Endothelial cell of umbilical vein (primary cell): ENCODE measurements around the gene KSR1. TPM values are rescaled to one million over a fixed set of nuclear protein-coding genes. Genes with fewer than 3 reads are reported as not detected.

Source experiments
- BruUV-seq: library from RNA; stranded (reverse); fragments of 400-500 nt; replicated peaks from 2 replicates; lab custom pipeline; 2021; lab: Mats Ljungman, UMichigan
- CTCF ChIA-PET: fragments of 300-600, 350-600 bp; sonication (Branson Sonifier 250); formaldehyde crosslinking; loops from one replicate; lab custom pipeline; 2021; ENCODE audit warnings: antibody characterized with exemption, inconsistent platforms; lab: Charles Lee
- POLR2A ChIA-PET: fragments of 300-600, 350-600 bp; sonication (Branson Sonifier 250); formaldehyde crosslinking; loops from one replicate; lab custom pipeline; 2021; ENCODE audit warnings: antibody characterized with exemption, inconsistent platforms; lab: Charles Lee
- DNase-seq: peaks from one replicate; pipeline ENCODE4 v3.0.0-alpha.2; 2011; ENCODE audit warnings: low read depth, low spot score
- FAIRE-seq: peaks from 2 replicates; lab custom pipeline; 2011; peaks lifted over from hg19 to GRCh38; lab: Jason Lieb, UNC
- H2AFZ ChIP-seq: 2 replicates; pipeline ENCODE4 v1.6.0; 2012; ENCODE audit warnings: low read depth, low read length, control low read depth, inconsistent platforms
- H3K27ac ChIP-seq: 2 replicates; pipeline ENCODE4 v1.5.1; 2011; ENCODE audit warnings: low read depth, mild to moderate bottlenecking, control low read depth, low read length, moderate library complexity; ENCODE audit not compliant: insufficient read depth
- H3K27me3 ChIP-seq, 2 experiments: 2 replicates each; pipeline versions ENCODE4 v1.6.0 to v1.6.1; 2011; ENCODE audit warnings: low read length in 2 of 2, mixed read lengths in 1 of 2; ENCODE audit not compliant: control insufficient read depth in 2 of 2, insufficient read depth in 2 of 2
- H3K36me3 ChIP-seq, 2 experiments: 2 replicates in 1 of 2; 3 replicates in 1 of 2; pipeline ENCODE4 v1.5.1; 2011; ENCODE audit warnings: low read length in 2 of 2, mild to moderate bottlenecking in 1 of 2, moderate library complexity in 1 of 2; ENCODE audit not compliant: control insufficient read depth in 2 of 2, insufficient read depth in 2 of 2; ENCODE audit errors: extremely low read depth in 1 of 2
- H3K4me1 ChIP-seq: 3 replicates; pipeline ENCODE4 v1.5.1; 2011; ENCODE audit warnings: mild to moderate bottlenecking, low read length; ENCODE audit not compliant: control insufficient read depth, insufficient read depth; ENCODE audit errors: extremely low read depth
- H3K4me2 ChIP-seq: 2 replicates; pipeline ENCODE4 v1.6.1; 2011; ENCODE audit warnings: low read length, control low read depth, mixed read lengths; ENCODE audit not compliant: insufficient read depth
- H3K4me3 ChIP-seq, 3 experiments: fragments of 200-600 bp in 1 of 3; sonication (generic), shearing (Covaris generic) in 1 of 3; replicated peaks in 1 of 3; 2 replicates each; pipeline ENCODE4 v1.5.1; 2011 to 2016; ENCODE audit warnings: control low read depth in 3 of 3, low read length in 3 of 3, mild to moderate bottlenecking in 2 of 3, inconsistent platforms in 1 of 3, low read depth in 1 of 3, moderate library complexity in 1 of 3; ENCODE audit not compliant: insufficient read depth in 1 of 3
- H3K79me2 ChIP-seq: 2 replicates; pipeline ENCODE4 v1.6.0; 2012; ENCODE audit warnings: low read length, inconsistent platforms; ENCODE audit not compliant: control insufficient read depth, insufficient read depth
- H3K9ac ChIP-seq: replicated peaks from 2 replicates; pipeline ENCODE3; 2011; ENCODE audit warnings: low read length, control low read depth; ENCODE audit not compliant: insufficient read depth; ENCODE audit errors: extremely low read depth
- H3K9me1 ChIP-seq: replicated peaks from 3 replicates; pipeline ENCODE4 v1.6.0; 2011; ENCODE audit warnings: mild to moderate bottlenecking, low read length; ENCODE audit not compliant: control insufficient read depth, insufficient read depth; ENCODE audit errors: extremely low read depth
- H3K9me3 ChIP-seq: replicated peaks from 2 replicates; pipeline ENCODE4 v1.5.1; 2012; ENCODE audit warnings: low read length, inconsistent platforms; ENCODE audit not compliant: control insufficient read depth, insufficient read depth
- H4K20me1 ChIP-seq: replicated peaks from 2 replicates; pipeline ENCODE3; 2011; ENCODE audit warnings: mild to moderate bottlenecking, low read length; ENCODE audit not compliant: control insufficient read depth, insufficient read depth; ENCODE audit errors: extremely low read depth
- EZH2 ChIP-seq: IDR thresholded peaks from 2 replicates; pipeline ENCODE4 v1.6.1; 2012; ENCODE audit warnings: borderline replicate concordance, low read depth, mild to moderate bottlenecking, moderate library complexity, low read length, inconsistent platforms; ENCODE audit not compliant: severe bottlenecking
- FOS ChIP-seq: IDR thresholded peaks from 2 replicates; pipeline ENCODE4 v1.6.1; 2011; ENCODE audit warnings: mild to moderate bottlenecking, low read length, moderate library complexity, borderline replicate concordance; ENCODE audit not compliant: insufficient read depth
- GATA2 ChIP-seq: IDR thresholded peaks from 2 replicates; pipeline ENCODE4 v1.7.0; 2011; ENCODE audit warnings: low read depth, mild to moderate bottlenecking, moderate library complexity, mixed read lengths, low read length; ENCODE audit not compliant: insufficient read length, insufficient read depth
- JUN ChIP-seq: IDR thresholded peaks from 2 replicates; pipeline ENCODE4 v1.6.1; 2011; ENCODE audit warnings: borderline replicate concordance, low read depth; ENCODE audit not compliant: insufficient read length, insufficient read depth
- MAX ChIP-seq: IDR thresholded peaks from 2 replicates; pipeline ENCODE4 v1.6.1; 2011; ENCODE audit not compliant: insufficient read depth, insufficient read length
- MYC ChIP-seq: IDR thresholded peaks from one replicate; pipeline ENCODE4 v1.6.1; 2011; ENCODE audit warnings: mild to moderate bottlenecking, low read depth, low read length
- POLR2A ChIP-seq: IDR thresholded peaks from 2 replicates; pipeline ENCODE4 v1.6.1; 2012; ENCODE audit warnings: low read depth, mild to moderate bottlenecking, control low read depth, low read length
- POLR2AphosphoS5 ChIP-seq: IDR thresholded peaks from 2 replicates; pipeline ENCODE4 v1.6.1; 2012; ENCODE audit warnings: low read depth, mild to moderate bottlenecking, control low read depth, low read length, moderate library complexity; ENCODE audit not compliant: insufficient read depth
- dilution Hi-C: fragments of 300-500 bp; cut with MboI; formaldehyde crosslinking; loops from one replicate; pipeline ENCODE4 v1.15.0; 2019; ENCODE audit warnings: low sequenced_read_pairs; ENCODE audit not compliant: extremely low pct_ligation_motif_present
- intact Hi-C: fragments of 100-400 bp; cut with micrococcal nuclease; formaldehyde crosslinking; loops from one replicate; pipeline ENCODE4 v1.10.0; 2022
- polyA plus RNA-seq, 4 experiments: library from polyadenylated mRNA; depleted of rRNA in 3 of 4; stranded (reverse) in 3 of 4; unstranded in 1 of 4; fragments of >200 nt; gene quantifications; 2 replicates each; pipeline versions ENCODE4 v1.2.1 to v1.2.3, GENCODE V29; 2011 to 2012; ENCODE audit warnings: missing spikeins in 1 of 4
- total RNA-seq: library from RNA; stranded (reverse); gene quantifications from 2 replicates; pipeline ENCODE4 v1.2.3, GENCODE V29; 2021
- TF ChIP-seq, protein P1 (sequence below), 2 donors: IDR thresholded peaks; 1 replicate in 1 of 2; 2 replicates in 1 of 2; pipeline ENCODE4 v1.5.1; 2011; ENCODE audit warnings: low read length in 2 of 2, mild to moderate bottlenecking in 2 of 2, moderate library complexity in 2 of 2, control low read depth in 1 of 2, inconsistent platforms in 1 of 2, low read depth in 1 of 2; ENCODE audit not compliant: insufficient read depth in 1 of 2; ENCODE audit errors: extremely low read depth in 1 of 2

Gene KSR1
- total and polyA plus RNA-seq, 2 donors (not counting 3 experiments of a cell fraction or from before 2014, with no cell fraction given), result 35.4 to 80.2 TPM

DNA sequence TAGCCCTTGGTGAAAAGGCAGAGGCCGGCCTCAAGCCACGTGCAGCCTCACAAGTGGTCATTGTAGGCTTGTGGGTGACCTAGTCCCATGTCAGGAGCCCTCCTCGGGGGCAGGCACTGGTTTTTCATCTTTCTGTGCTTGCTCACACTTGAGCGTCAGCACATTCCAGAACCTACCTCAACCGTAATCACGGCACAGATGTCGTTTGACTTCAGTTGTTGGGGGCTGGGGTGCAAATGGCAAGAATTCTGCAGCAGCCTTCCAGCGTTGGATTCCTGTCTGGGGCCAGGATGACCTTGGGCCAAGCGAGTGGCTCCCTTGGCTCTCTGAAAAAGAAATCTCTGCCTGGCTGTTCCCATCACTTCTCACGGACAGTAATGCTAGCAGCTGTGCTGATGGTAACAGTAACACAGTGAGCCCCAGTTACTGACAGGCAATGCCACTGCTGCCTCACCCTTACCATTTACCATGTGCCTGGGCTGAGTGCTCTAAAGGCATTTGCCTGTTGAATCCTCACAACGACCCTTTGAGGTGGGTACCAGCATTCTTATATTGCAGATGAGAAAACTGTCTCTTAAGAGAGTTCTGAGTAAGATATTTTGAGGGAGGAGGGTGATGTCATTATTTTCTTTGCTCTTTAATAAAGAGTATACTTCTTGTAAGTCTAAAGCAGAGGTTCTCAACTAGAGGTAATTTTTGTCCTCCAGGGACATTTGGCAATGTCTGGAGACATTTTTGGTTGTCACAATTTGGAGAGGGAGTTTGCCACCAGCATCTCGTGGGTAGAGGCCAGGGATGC lies 46.5 kb downstream of the KSR1 start:
- intact Hi-C loops, result no loop called here

More for the DNA sequence above, 46.5 kb downstream of the KSR1 start:
- no peak for FAIRE-seq
- POLR2A ChIA-PET, result no interaction called here
- BruUV-seq, result no TSS peak
- no peak overlapping the region for H3K4me3 ChIP-seq
- H3K79me2 ChIP-seq, result peaks cover 2% of the 10 kb centered on the region
- H4K20me1 ChIP-seq, result no peaks in the 10 kb centered on the region
- no peaks in the 10 kb centered on the region for H3K4me1 ChIP-seq
- CTCF ChIA-PET, result no interaction called here
- dilution Hi-C loops, result no loop called here
- no peak overlapping the region for H3K27ac ChIP-seq
- H3K9me3 ChIP-seq, result no peaks in the 10 kb centered on the region
- no peaks in the 10 kb centered on the region for H3K36me3 ChIP-seq
- DNase-seq, result no peak
- TF ChIP-seq MYC (no peak), GATA2 (no peak), MAX (no peak), POLR2AphosphoS5 (no peak), FOS (no peak), EZH2 (no peak), JUN (no peak), POLR2A (no peak)
- TF ChIP-seq, protein P1, sequence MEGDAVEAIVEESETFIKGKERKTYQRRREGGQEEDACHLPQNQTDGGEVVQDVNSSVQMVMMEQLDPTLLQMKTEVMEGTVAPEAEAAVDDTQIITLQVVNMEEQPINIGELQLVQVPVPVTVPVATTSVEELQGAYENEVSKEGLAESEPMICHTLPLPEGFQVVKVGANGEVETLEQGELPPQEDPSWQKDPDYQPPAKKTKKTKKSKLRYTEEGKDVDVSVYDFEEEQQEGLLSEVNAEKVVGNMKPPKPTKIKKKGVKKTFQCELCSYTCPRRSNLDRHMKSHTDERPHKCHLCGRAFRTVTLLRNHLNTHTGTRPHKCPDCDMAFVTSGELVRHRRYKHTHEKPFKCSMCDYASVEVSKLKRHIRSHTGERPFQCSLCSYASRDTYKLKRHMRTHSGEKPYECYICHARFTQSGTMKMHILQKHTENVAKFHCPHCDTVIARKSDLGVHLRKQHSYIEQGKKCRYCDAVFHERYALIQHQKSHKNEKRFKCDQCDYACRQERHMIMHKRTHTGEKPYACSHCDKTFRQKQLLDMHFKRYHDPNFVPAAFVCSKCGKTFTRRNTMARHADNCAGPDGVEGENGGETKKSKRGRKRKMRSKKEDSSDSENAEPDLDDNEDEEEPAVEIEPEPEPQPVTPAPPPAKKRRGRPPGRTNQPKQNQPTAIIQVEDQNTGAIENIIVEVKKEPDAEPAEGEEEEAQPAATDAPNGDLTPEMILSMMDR (IDR thresholded peaks at IDR 0.05; ENCODE audit: extremely low read depth in 1 of 2, insufficient read depth in 1 of 2, low read depth in 1 of 2, low read length in 2 of 2), result no peak
- no peak overlapping the region for H3K9ac ChIP-seq
- H2AFZ ChIP-seq, result no peak overlapping the region
- H3K27me3 ChIP-seq, result no peaks in the 10 kb centered on the region
- no peaks in the 10 kb centered on the region for H3K9me1 ChIP-seq
- no peak overlapping the region for H3K4me2 ChIP-seq
